ENCODE results near the gene RPL28.

Gene RPL28

DNA sequence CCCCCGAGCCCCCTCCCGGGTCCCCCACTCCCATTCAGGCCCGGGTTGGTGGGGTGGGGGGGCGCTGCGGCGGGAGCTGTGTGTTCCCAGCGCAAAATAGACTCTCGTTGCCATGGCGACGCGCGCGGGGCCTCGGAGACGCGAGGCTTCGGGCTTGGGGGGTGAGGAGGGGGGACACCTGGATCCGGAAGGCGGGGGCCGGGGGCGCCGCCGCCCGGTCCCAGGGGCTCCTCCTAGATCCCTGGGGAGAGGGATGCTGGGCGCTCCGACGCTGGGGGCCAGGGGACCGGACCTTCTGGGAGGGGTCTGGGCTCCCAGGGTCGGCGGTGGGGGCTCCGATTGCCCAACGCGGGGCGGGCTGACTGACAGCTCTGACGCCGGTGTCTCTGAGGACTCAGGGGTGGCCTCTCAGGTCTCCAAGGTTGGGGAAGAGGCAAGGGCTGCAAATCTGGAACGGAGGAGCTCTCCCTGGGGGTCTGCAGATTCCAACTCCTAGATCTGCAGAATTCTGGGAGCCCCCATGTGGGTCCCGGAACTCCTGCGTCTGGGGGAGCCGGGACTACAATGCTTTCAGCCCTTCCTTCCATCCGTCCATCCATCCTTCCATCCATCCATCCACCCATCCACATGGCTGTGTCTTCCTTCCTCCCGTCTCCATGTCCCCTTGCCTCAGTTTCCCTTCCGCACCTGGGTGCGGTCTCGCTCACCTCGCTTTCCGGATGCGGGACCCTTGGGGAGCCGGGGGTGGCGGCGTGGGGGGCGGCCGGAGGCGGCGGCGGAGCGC, 66.4 kb downstream of the RPL28 start:
- peak in 1 of 4 experiments; percentile 11 for DNase-seq

Measured in activated naive CD4-positive, alpha-beta T cell (primary cell).